Neural progenitor cell (in vitro differentiated cells): ENCODE results near the gene TRPM2.

Experiments used
- EZH2 ChIP-seq: fragments of 200-600 bp; sonication (generic); IDR thresholded peaks from 2 replicates; pipeline ENCODE4 v1.6.1; 2017; ENCODE audit warnings: antibody characterized with exemption, mild to moderate bottlenecking, moderate library complexity
- TF ChIP-seq, protein P1 (sequence below): fragments of 200-600 bp; sonication (generic); IDR thresholded peaks from 2 replicates; pipeline ENCODE4 v1.5.1; 2017; ENCODE audit warnings: antibody characterized with exemption, mild to moderate bottlenecking

DNA sequence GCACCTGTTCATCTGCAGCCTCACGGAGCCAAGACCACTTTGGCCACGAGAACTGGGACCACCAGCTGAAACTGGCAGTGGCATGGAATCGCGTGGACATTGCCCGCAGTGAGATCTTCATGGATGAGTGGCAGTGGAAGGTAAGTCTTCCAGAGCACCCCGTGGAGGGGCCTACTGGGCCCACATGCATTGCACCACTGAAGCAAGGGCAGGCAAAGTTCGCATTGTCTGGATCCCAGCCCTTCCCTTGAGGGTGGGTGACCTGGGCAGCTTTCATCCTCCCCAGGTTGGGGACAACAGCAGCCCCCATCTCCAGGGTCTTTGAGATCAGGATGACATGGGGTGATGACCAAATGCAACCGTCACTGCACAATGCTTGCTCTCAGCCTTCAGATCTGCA, 37.5 kb downstream of the TRPM2 start:
- TF ChIP-seq, protein P1, sequence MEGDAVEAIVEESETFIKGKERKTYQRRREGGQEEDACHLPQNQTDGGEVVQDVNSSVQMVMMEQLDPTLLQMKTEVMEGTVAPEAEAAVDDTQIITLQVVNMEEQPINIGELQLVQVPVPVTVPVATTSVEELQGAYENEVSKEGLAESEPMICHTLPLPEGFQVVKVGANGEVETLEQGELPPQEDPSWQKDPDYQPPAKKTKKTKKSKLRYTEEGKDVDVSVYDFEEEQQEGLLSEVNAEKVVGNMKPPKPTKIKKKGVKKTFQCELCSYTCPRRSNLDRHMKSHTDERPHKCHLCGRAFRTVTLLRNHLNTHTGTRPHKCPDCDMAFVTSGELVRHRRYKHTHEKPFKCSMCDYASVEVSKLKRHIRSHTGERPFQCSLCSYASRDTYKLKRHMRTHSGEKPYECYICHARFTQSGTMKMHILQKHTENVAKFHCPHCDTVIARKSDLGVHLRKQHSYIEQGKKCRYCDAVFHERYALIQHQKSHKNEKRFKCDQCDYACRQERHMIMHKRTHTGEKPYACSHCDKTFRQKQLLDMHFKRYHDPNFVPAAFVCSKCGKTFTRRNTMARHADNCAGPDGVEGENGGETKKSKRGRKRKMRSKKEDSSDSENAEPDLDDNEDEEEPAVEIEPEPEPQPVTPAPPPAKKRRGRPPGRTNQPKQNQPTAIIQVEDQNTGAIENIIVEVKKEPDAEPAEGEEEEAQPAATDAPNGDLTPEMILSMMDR, result no peak
- no peak for TF ChIP-seq EZH2
